Neural cell (in vitro differentiated cells): ENCODE data around the gene TMEM135. TPM values are rescaled to one million over a fixed set of nuclear protein-coding genes. Genes with fewer than 3 reads are reported as not detected.

Experiments
- H2AFZ ChIP-seq: fragments of 200-600, 300-800 bp; sonication (generic), shearing (Covaris generic); 2 replicates; pipeline ENCODE4 v1.6.0; 2014; ENCODE audit warnings: low read depth, mild to moderate bottlenecking, antibody characterized with exemption, low read length, moderate library complexity
- H3F3A ChIP-seq: fragments of 200-600 bp; shearing (Covaris generic); 2 replicates; pipeline ENCODE4 v1.6.1; 2016; ENCODE audit warnings: mild to moderate bottlenecking, moderate library complexity, mixed read lengths, antibody characterized with exemption, low read length; ENCODE audit not compliant: insufficient read depth, poor library complexity, severe bottlenecking
- H3K27ac ChIP-seq: fragments of 200-600, 300-800 bp; sonication (generic), shearing (Covaris generic); 2 replicates; pipeline ENCODE4 v1.5.1; 2014; ENCODE audit warnings: mild to moderate bottlenecking, low read length, moderate library complexity
- H3K27me3 ChIP-seq: fragments of 300-800, 200-600 bp; sonication (generic), shearing (Covaris generic); 2 replicates; pipeline ENCODE4 v1.6.0; 2014; ENCODE audit warnings: mild to moderate bottlenecking, low read depth, low read length, moderate library complexity; ENCODE audit not compliant: insufficient read depth
- H3K36me3 ChIP-seq: fragments of 300-800, 200-600 bp; sonication (generic), shearing (Covaris generic); 2 replicates; pipeline ENCODE4 v1.5.1; 2014; ENCODE audit warnings: mild to moderate bottlenecking, antibody characterized with exemption, low read length, moderate library complexity; ENCODE audit not compliant: insufficient read depth
- H3K4me2 ChIP-seq: fragments of 300-800, 200-600 bp; sonication (generic), shearing (Covaris generic); 2 replicates; pipeline ENCODE4 v1.6.0; 2014; ENCODE audit warnings: mild to moderate bottlenecking, low read length
- H3K4me3 ChIP-seq: fragments of 300-800, 200-600 bp; sonication (generic), shearing (Covaris generic); 2 replicates; pipeline ENCODE4 v1.5.1; 2014; ENCODE audit warnings: mild to moderate bottlenecking, low read length, moderate library complexity
- H3K79me2 ChIP-seq: fragments of 200-600 bp; shearing (Covaris generic); replicated peaks from 2 replicates; pipeline ENCODE4 v1.6.0; 2014; ENCODE audit warnings: mild to moderate bottlenecking, low read length, moderate library complexity; ENCODE audit not compliant: insufficient read depth
- H3K9ac ChIP-seq: fragments of 300-800, 200-600 bp; sonication (generic), shearing (Covaris generic); 2 replicates; pipeline ENCODE4 v1.6.1; 2016; ENCODE audit warnings: mild to moderate bottlenecking, low read length, mixed read lengths
- H3K9me2 ChIP-seq: fragments of 200-600 bp; shearing (Covaris generic); 2 replicates; pipeline ENCODE4 v1.6.1; 2016; ENCODE audit warnings: mild to moderate bottlenecking, low read length, mixed read lengths; ENCODE audit not compliant: insufficient read depth
- H3K9me3 ChIP-seq: fragments of 200-600, 300-800 bp; sonication (generic), shearing (Covaris generic); 2 replicates; pipeline ENCODE4 v1.6.1; 2016; ENCODE audit warnings: mild to moderate bottlenecking, mixed run types, low read length, moderate library complexity, mixed read lengths
- H4K20me1 ChIP-seq: fragments of 200-600 bp; shearing (Covaris generic); 2 replicates; pipeline ENCODE4 v1.6.1; 2016; ENCODE audit warnings: mild to moderate bottlenecking, mixed run types; ENCODE audit not compliant: insufficient read depth
- CTCF ChIP-seq: fragments of 450-650 bp; IDR thresholded peaks from 2 replicates; pipeline ENCODE4 v1.5.1; 2014; ENCODE audit warnings: antibody characterized with exemption, mild to moderate bottlenecking, moderate library complexity; ENCODE audit not compliant: poor library complexity, severe bottlenecking
- EP300 ChIP-seq: fragments of 450-650 bp; conservative IDR thresholded peaks from 2 replicates; pipeline ENCODE4 v1.6.1; 2014; ENCODE audit warnings: antibody characterized with exemption, mild to moderate bottlenecking, moderate library complexity; ENCODE audit not compliant: poor library complexity, severe bottlenecking
- EZH2 ChIP-seq: fragments of 200-600, 300-800 bp; shearing (Covaris generic), sonication (generic); IDR thresholded peaks from 2 replicates; pipeline ENCODE4 v1.6.1; 2014; ENCODE audit warnings: antibody characterized with exemption, low read length, borderline replicate concordance, mild to moderate bottlenecking; ENCODE audit not compliant: insufficient read depth, poor library complexity, severe bottlenecking
- MXI1 ChIP-seq: fragments of 450-650 bp; conservative IDR thresholded peaks from 2 replicates; pipeline ENCODE4 v1.6.1; 2014; ENCODE audit warnings: antibody characterized with exemption, mild to moderate bottlenecking; ENCODE audit not compliant: poor library complexity, severe bottlenecking
- POLR2AphosphoS5 ChIP-seq: IDR thresholded peaks from 2 replicates; pipeline ENCODE4 v1.6.1; 2012
- RAD21 ChIP-seq: fragments of 450-650 bp; conservative IDR thresholded peaks from 2 replicates; pipeline ENCODE4 v1.6.1; 2014; ENCODE audit warnings: antibody characterized with exemption, mild to moderate bottlenecking, moderate library complexity
- REST ChIP-seq: IDR thresholded peaks from 2 replicates; pipeline ENCODE4 v1.6.1; 2012; ENCODE audit warnings: borderline replicate concordance
- SMC3 ChIP-seq: fragments of 450-650 bp; conservative IDR thresholded peaks from 2 replicates; pipeline ENCODE4 v1.6.1; 2014; ENCODE audit warnings: antibody characterized with exemption, mild to moderate bottlenecking, moderate library complexity; ENCODE audit not compliant: poor library complexity
- TAF1 ChIP-seq: IDR thresholded peaks from 2 replicates; pipeline ENCODE4 v1.6.1; 2012; ENCODE audit warnings: low read depth
- polyA plus RNA-seq: library from polyadenylated mRNA; depleted of rRNA; stranded (reverse); fragments of >200 nt; gene quantifications from 2 replicates; pipeline ENCODE4 v1.2.3, GENCODE V29; 2014

TMEM135 gene
- polyA plus RNA-seq, 1 donor from 2014 or later, result 15.6 TPM

GRCh38 chr11:87005569-87005921, 32.2 kb upstream of the TMEM135 start:
- H3F3A ChIP-seq, result no peaks in the 10 kb centered on the region
- no peak overlapping the region for H2AFZ ChIP-seq
- no peak overlapping the region for H3K9ac ChIP-seq
- H3K9me3 ChIP-seq, result no peaks in the 10 kb centered on the region
- H3K4me3 ChIP-seq, result no peak overlapping the region
- H3K27ac ChIP-seq, result no peak overlapping the region
- H3K36me3 ChIP-seq, result no peaks in the 10 kb centered on the region
- no peaks in the 10 kb centered on the region for H4K20me1 ChIP-seq
- no peaks in the 10 kb centered on the region for H3K27me3 ChIP-seq
- no peak for TF ChIP-seq RAD21
- no peak for TF ChIP-seq SMC3
- no peak for TF ChIP-seq EZH2
- TF ChIP-seq EP300, result no peak
- TF ChIP-seq TAF1, result no peak
- no peak for TF ChIP-seq CTCF
- no peak for TF ChIP-seq POLR2AphosphoS5
- TF ChIP-seq MXI1, result no peak
- H3K9me2 ChIP-seq, result no peaks in the 10 kb centered on the region
- no peak overlapping the region for H3K4me2 ChIP-seq
- no peaks in the 10 kb centered on the region for H3K79me2 ChIP-seq

GRCh38 chr11:87006035-87006434, 31.7 kb upstream of the TMEM135 start:
- Histone ChIP-seq H3K9me2 (no peaks in the 10 kb centered on the region), H4K20me1 (no peaks in the 10 kb centered on the region), H3K4me2 (no peak overlapping the region), H3K79me2 (no peaks in the 10 kb centered on the region), H3K9ac (no peak overlapping the region), H3K9me3 (no peaks in the 10 kb centered on the region), H3K4me3 (no peak overlapping the region), H3K36me3 (no peaks in the 10 kb centered on the region), H3K27ac (no peak overlapping the region), H2AFZ (no peak overlapping the region), H3K27me3 (no peaks in the 10 kb centered on the region), H3F3A (no peaks in the 10 kb centered on the region)
- TF ChIP-seq SMC3 (no peak), REST (no peak), CTCF (no peak), POLR2AphosphoS5 (no peak), RAD21 (no peak), MXI1 (no peak), EZH2 (no peak), EP300 (no peak), TAF1 (no peak)
